ENCODE results near the gene SLC6A15.

Gene SLC6A15

DNA sequence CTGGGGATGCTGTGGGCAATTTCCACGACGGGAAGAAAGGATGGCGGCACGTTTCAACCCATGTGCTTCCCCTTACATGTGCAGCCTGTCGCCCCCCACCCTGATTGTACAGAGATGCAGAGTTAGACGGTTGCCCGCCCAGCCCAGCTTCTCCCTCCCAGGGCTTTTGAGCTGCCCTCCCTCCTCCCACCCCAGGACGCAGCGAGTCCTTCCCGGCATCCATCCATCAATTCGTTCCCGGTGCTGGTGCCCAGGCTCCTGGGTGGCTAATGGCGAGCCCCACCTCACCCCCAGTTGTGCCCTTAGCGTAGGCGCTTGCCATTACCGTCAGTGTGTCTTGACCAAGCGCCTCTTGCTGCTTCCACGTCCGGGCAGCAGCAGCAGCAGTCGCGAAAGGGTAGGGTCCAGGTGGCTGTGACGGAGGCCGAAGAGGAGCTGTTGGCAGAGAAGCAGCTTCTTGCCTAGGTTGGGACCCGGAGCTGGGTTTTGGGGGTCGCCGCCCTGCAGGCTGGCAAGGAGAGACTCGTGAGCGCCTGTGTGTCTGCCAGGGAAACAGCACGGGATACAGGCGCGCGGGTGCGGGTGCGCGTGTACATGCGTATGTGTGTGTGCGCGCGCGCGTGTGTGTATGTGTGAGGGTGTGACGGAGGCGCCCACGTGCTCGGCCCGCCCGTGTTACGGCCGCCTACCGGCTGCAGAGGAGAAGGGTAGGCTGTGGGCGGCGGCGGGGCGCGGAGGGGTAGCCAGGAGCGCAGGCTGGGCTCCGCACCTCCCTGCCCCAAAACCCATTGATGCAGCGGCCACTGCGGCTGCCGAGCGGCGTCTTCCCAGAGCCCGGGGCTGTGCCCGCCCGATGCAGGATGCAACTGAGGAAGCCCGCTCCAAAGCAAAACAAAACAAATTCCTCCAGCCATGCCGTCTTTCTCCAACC, at the start of gene SLC6A15:
Gene SLC6A15, minus strand, starts transcription at position 602 of the 931 bp plus-strand sequence. CDS start 20,679 bp downstream, outside the sequence.
- DNase-seq: no peak

- DNase-seq: no peak
These were observed 48.3 kb upstream of the SLC6A15 start for GRCh38 chr12:84960918-84961317.

- DNase-seq: no peak
These were observed 42.7 kb upstream of the SLC6A15 start for GRCh38 chr12:84955298-84955697.

DNA sequence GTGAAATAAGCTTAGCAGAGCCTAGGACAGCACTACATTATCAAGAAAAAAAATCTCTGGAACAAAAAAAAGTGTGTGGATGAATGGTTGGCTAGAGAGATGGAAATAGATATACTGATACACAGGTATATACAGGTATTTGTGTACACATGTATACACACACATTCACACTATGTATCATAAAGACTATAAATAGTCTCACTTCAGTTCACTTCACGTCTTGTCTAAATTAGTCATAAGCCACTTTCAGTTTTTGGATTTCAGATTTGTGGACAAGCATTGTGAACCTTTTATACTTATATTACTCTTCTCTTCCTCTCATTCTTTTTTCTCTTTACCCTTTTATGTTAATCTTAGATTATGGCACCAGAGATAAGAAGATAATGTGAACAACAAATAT, 41.8 kb upstream of the SLC6A15 start:
- DNase-seq: no peak

GRCh38 chr12:84950971-84951546, 38.5 kb upstream of the SLC6A15 start:
- DNase-seq: no peak

DNA sequence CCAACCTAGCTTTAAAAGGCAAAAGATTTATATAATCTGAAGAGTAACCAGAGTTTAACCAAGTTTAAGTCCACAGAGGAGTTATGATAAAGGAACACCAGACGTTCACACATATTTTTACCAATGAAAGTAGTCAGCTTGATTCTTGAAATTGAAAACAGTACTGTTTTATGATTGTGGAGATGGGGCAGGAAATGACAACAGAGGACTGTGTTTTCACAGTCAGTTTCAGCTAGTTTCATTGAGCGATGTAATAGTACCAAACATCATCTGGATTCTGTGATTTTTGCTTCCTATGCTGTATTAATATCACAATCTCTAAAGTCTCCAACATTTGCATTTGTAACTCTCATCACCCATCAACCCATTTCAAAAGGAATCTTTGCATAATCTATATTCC, 34.2 kb upstream of the SLC6A15 start:
- no peak for DNase-seq

DNA sequence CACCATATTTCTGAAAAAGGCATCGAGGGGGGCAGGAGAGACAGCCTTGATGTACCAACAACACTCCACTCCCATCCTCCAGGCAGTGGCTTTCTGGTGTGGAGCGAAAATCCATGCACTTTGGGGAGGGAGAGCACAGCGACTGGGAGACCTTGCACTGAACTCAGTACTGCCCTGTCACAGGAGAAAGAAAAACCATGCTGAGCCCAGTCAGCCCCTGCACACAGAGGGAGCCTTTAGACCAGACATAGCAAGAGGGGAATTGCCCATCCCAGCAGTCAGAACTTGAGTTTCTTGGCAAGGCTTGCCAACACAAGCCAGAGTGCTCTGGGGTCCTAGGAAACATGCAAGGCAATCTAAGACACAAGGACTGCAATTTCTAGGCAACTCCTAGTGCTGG, 24.8 kb upstream of the SLC6A15 start:
- DNase-seq: no peak

- no peak for DNase-seq
These were observed 16.9 kb upstream of the SLC6A15 start for GRCh38 chr12:84929501-84929900.

DNA sequence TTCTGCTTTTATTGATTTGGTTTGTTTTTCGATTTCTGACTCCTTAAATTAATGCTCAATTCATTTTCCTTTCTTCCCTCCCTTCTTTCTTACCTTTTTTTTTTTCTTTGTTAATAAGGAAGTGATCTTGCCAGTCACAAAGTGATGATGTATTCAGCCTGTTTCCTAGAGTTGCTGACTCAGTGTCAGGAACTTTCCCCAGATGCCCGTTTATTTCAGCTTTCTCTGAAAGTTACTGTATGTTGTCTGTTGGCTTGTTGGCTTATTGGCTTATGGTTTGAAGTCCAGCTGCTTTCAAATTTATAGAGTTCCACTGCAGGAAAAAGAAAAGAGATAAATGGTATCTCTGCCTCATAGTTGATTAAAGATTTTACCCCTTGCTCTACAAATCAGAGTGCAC, 12.4 kb upstream of the SLC6A15 start:
- DNase-seq: no peak

- DNase-seq: no peak
These were observed 10.1 kb upstream of the SLC6A15 start for GRCh38 chr12:84922693-84923092.

DNA sequence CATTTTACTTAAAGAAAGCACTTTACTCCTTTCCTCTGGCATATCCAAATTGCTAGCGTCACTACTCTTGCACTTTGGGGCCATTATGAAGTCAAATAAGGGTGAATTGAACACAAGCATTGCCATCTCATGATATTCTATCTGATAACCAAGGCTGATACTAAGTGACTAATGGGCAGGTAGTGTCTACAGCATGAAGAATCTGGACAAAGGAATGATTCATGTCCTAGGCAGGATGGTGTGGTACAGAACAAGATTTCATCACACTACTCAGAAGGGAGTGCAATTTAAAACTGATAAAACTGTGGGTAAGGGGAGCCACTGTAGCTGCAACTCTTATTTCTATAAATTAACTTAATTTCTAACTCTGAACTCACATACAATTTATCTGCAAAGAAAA, 7.7 kb upstream of the SLC6A15 start:
- no peak for DNase-seq

GRCh38 chr12:84919271-84919670, 6.7 kb upstream of the SLC6A15 start:
- no peak for DNase-seq

DNA sequence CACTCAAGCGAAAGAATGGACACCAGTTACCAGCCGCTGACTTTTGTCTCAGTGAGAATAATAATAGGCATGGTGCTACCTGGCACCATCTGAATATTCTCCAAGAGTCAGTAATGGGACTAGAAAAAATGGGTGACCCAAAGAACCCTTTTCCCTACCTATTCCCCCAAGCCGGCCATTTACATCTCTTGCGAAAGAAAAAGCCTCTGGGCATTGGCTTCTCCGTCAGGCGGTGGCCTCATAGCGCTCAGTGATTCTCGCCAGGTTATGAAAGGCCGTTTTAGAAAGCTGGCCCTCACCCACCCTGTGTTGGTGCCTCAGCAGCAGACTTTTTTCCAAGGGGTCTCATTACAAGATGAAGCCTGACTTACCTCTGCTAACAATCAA, 523 bp upstream of the SLC6A15 start:
- no peak for DNase-seq

- DNase-seq: no peak
These were observed 1.1 kb downstream of the SLC6A15 start for GRCh38 chr12:84911271-84912197.

GRCh38 chr12:84910549-84911241, 1.9 kb downstream of the SLC6A15 start:
- DNase-seq: no peak

GRCh38 chr12:84904051-84904450, 8.5 kb downstream of the SLC6A15 start:
- no peak for DNase-seq

- no peak for DNase-seq
These were observed 21.3 kb downstream of the SLC6A15 start for GRCh38 chr12:84891106-84891838.

GRCh38 chr12:84889818-84890217, 22.8 kb downstream of the SLC6A15 start:
- no peak for DNase-seq

DNA sequence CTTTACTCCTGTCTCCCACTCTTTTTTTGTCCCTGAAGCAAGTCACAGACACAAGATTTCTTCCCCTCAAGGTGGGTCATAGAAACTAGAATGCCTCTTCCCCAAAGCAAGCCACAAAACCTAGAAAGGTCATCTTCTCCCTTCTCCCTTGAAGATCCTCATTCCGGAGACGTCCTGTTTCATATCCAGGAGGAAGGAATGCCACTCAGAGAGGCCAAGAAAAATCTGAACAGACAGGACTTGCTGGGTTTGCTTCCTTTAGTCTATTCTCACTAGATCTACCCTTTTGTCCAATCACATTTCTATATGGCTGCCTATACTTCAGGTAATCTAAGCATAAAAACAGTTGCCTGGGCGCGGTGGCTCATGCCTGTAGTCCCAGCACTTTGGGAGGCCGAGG, 23.7 kb downstream of the SLC6A15 start:
- no peak for DNase-seq

GRCh38 chr12:84877340-84877739, 35.3 kb downstream of the SLC6A15 start:
- DNase-seq: no peak

- no peak for DNase-seq
These were observed 37.4 kb downstream of the SLC6A15 start for GRCh38 chr12:84875241-84875640.

DNA sequence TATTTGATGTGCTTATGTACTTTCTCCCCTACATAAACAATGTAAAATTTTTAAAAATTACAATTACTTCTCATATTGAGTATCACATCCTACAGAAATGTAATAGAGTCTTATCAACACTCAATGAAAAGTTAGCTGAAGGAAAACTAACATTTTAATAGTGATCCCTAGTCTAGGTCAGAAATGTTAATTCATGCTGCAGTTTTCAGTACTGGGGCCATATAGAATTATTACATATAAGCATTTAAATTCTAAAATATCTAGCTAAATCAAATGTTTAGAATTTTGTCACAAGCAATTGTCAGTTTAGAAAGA, 37.8 kb downstream of the SLC6A15 start:
- DNase-seq: no peak
